ENCODE measurements around the gene SFXN2.

DNA sequence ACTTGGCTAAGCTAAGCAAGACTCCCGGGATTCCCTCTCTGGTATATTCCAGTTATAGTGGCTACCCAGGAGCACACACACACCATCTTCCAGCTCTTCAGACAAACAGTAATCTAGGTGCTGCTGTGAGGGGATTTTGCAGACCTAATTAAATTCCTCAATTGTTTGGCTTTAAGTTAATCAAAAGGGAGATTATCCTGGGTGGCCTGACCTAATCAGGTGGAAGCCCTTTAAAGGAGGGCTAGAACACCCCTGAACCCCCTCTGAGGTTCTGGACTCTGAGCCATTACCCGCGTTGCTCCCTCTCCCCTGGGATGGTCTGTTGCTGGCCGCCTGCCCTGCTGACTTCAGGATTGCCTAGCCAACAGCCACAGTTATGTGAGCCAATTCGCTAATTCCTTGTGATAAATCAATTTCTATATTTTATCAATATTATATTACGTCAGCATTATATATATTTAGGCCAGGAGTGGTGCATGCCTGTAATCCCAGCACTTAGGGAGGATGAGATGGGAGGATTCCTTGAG is 6.4 kb downstream of the SFXN2 start:
- no peak for TF ChIP-seq POLR2A (IDR thresholded peaks at IDR 0.05; ENCODE audit: low read length)
- TF ChIP-seq, protein P1, sequence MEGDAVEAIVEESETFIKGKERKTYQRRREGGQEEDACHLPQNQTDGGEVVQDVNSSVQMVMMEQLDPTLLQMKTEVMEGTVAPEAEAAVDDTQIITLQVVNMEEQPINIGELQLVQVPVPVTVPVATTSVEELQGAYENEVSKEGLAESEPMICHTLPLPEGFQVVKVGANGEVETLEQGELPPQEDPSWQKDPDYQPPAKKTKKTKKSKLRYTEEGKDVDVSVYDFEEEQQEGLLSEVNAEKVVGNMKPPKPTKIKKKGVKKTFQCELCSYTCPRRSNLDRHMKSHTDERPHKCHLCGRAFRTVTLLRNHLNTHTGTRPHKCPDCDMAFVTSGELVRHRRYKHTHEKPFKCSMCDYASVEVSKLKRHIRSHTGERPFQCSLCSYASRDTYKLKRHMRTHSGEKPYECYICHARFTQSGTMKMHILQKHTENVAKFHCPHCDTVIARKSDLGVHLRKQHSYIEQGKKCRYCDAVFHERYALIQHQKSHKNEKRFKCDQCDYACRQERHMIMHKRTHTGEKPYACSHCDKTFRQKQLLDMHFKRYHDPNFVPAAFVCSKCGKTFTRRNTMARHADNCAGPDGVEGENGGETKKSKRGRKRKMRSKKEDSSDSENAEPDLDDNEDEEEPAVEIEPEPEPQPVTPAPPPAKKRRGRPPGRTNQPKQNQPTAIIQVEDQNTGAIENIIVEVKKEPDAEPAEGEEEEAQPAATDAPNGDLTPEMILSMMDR (IDR thresholded peaks at IDR 0.05): no peak
- TF ChIP-seq, protein P2, sequence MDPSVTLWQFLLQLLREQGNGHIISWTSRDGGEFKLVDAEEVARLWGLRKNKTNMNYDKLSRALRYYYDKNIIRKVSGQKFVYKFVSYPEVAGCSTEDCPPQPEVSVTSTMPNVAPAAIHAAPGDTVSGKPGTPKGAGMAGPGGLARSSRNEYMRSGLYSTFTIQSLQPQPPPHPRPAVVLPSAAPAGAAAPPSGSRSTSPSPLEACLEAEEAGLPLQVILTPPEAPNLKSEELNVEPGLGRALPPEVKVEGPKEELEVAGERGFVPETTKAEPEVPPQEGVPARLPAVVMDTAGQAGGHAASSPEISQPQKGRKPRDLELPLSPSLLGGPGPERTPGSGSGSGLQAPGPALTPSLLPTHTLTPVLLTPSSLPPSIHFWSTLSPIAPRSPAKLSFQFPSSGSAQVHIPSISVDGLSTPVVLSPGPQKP (IDR thresholded peaks at IDR 0.05; ENCODE audit: low read depth, low read length): no peak
- no peak for TF ChIP-seq RFX5 (IDR thresholded peaks at IDR 0.05)
- TF ChIP-seq JUN (IDR thresholded peaks at IDR 0.05): no peak
- TF ChIP-seq SMC3 (IDR thresholded peaks at IDR 0.05): no peak
- no peak for TF ChIP-seq RAD21 (conservative IDR thresholded peaks at IDR 0.05 in 1 of 2, IDR thresholded peaks at IDR 0.05 in 1 of 2)
- TF ChIP-seq, protein P3, sequence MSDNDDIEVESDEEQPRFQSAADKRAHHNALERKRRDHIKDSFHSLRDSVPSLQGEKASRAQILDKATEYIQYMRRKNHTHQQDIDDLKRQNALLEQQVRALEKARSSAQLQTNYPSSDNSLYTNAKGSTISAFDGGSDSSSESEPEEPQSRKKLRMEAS (IDR thresholded peaks at IDR 0.05): no peak
- TF ChIP-seq, protein P4, sequence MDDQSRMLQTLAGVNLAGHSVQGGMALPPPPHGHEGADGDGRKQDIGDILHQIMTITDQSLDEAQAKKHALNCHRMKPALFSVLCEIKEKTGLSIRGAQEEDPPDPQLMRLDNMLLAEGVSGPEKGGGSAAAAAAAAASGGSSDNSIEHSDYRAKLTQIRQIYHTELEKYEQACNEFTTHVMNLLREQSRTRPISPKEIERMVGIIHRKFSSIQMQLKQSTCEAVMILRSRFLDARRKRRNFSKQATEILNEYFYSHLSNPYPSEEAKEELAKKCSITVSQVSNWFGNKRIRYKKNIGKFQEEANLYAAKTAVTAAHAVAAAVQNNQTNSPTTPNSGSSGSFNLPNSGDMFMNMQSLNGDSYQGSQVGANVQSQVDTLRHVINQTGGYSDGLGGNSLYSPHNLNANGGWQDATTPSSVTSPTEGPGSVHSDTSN (IDR thresholded peaks at IDR 0.05): no peak
